ENCODE results near the gene UBE2L5. TPM values are rescaled to one million over a fixed set of nuclear protein-coding genes. Genes with fewer than 3 reads are reported as not detected.

The UBE2L5 gene
- total RNA-seq, 1 experiment from 2014 or later, result 0.13 TPM

DNA sequence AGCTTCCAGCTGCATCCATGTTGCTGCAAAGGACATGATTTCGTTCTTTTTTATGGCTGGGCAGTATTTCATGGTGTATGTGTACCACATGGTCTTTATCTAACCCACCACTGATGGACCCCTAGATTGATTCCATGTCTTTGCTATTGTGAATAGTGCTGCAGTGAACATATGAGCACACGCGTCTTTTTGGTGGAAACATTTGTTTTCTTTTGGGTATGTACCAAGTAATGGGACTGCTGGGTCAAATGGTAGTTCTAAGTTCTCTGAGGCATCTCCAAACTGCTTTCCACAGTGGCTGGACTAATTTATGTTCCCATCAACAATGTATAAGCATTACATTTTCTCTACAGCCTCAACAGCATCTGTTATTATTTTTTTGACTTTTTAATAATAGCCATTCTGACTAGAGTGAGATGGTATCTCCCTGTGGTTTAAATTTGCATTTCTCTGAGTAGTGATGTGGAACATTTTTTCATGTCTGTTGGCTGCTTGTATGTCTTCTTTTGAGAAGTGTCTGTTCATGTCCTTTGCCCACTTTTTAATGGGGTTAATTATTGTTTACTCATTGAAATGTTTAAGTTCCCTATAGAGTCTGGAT, 6.8 kb upstream of the UBE2L5 start (continued):
- TF ChIP-seq, protein P1, sequence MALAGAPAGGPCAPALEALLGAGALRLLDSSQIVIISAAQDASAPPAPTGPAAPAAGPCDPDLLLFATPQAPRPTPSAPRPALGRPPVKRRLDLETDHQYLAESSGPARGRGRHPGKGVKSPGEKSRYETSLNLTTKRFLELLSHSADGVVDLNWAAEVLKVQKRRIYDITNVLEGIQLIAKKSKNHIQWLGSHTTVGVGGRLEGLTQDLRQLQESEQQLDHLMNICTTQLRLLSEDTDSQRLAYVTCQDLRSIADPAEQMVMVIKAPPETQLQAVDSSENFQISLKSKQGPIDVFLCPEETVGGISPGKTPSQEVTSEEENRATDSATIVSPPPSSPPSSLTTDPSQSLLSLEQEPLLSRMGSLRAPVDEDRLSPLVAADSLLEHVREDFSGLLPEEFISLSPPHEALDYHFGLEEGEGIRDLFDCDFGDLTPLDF (CRISPR knock-in tag; IDR thresholded peaks at IDR 0.05), result no peak
- TF ChIP-seq ZNF416 (CRISPR knock-in tag; IDR thresholded peaks at IDR 0.05), result no peak
- no peak for TF ChIP-seq CREB1 (CRISPR knock-in tag; IDR thresholded peaks at IDR 0.05)
- no peak for TF ChIP-seq PRRX2 (CRISPR knock-in tag; IDR thresholded peaks at IDR 0.05)

DNA sequence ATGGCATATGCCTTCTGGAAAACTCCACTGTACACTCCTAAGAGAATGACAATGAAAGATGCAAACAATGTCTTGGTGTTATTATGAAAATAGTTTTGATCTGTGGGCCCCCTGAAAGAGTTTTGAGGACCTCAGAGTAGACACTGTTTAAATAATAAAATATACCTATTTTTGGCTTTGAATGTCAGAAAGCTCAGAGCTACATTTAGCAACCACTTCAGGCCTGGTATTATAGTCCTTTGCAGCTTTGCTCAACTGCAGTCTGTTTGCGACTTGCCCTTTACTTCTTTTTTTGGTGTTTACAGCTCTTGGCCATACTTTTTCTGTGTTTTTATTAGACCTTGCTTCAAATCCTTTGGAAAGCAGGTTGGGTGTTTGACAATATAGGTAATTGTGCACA, 5.8 kb upstream of the UBE2L5 start:
- Mint-ChIP-seq H3K36me3 (no peaks in the 10 kb centered on the region), H3K9me3 (no peaks in the 10 kb centered on the region), H3K4me3 (no peak overlapping the region), H3K27ac (no peak overlapping the region), H3K4me1 (peaks cover 13% of the 10 kb centered on the region), H3K27me3 (ENCODE audit: low read depth) (peaks cover 13% of the 10 kb centered on the region)
- ATAC-seq, result no peak
- ChIA-PET POLR2A (interaction anchor here (0.6 kb wide), 1 partner anchor 1128 kb away, joined by 3 read pairs; no protein-coding TSS in a partner anchor), CTCF (no interaction called here)
- no peak for DNase-seq (ENCODE audit: low spot score)
- TF ChIP-seq ETV6 (CRISPR knock-in tag; IDR thresholded peaks at IDR 0.05), result no peak
- no peak for TF ChIP-seq NR2C2 (CRISPR knock-in tag; IDR thresholded peaks at IDR 0.05)
- TF ChIP-seq ESRRA (CRISPR knock-in tag; IDR thresholded peaks at IDR 0.05; ENCODE audit: borderline replicate concordance), result no peak
- no peak for TF ChIP-seq NFYB (CRISPR knock-in tag; conservative IDR thresholded peaks at IDR 0.05; ENCODE audit: low read depth)
- TF ChIP-seq, protein P2, sequence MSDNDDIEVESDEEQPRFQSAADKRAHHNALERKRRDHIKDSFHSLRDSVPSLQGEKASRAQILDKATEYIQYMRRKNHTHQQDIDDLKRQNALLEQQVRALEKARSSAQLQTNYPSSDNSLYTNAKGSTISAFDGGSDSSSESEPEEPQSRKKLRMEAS (CRISPR knock-in tag; IDR thresholded peaks at IDR 0.05), result no peak
- no peak for TF ChIP-seq ZNF416 (CRISPR knock-in tag; IDR thresholded peaks at IDR 0.05)
- TF ChIP-seq FOXJ3 (CRISPR knock-in tag; IDR thresholded peaks at IDR 0.05; ENCODE audit: borderline replicate concordance), result no peak

DNA sequence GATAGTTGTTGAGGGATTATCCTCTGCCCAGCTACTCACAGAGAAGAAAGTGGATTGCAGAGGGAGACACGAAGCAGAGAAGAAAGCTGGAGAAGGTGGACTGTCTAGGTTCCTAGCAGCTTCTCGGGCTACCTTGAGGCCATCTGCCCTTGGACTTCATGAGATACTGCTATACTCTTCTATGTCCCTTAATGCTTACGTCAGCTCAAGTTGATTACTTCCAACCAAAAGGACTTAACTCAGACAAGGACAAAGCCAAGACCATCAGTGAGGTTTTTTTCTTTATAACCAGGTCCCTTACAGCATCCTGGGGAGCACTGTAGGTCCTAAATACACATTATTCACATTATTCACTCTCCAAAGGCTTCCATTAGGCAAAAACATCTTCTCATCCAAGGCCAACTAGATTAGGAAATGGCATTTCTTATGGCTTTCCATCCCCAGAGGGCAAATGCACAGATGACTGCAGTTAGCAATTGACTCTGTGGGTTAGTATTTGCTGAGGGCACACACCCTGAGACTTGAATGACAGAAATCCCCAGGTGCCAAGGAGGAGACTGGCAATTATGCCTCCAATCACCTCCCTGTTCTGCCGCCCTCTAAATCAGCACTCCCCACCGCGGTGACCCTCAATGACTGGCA, 4.1 kb upstream of the UBE2L5 start:
- no peaks in the 10 kb centered on the region for H3K36me3 Mint-ChIP-seq
- no peak overlapping the region for H3K27ac Mint-ChIP-seq
- CTCF ChIA-PET, result interaction anchor here (0.6 kb wide), 1 partner anchor 10 kb away, joined by 3 read pairs; no protein-coding TSS in a partner anchor
- H3K4me3 Mint-ChIP-seq, result no peak overlapping the region
- POLR2A ChIA-PET, result no interaction called here
- no peak for ATAC-seq
- no peaks in the 10 kb centered on the region for H3K9me3 Mint-ChIP-seq
- no peak for DNase-seq (ENCODE audit: low spot score)
- peaks cover 16% of the 10 kb centered on the region for H3K4me1 Mint-ChIP-seq
- H3K27me3 Mint-ChIP-seq (ENCODE audit: low read depth), result peaks cover 13% of the 10 kb centered on the region
- TF ChIP-seq, protein P3, sequence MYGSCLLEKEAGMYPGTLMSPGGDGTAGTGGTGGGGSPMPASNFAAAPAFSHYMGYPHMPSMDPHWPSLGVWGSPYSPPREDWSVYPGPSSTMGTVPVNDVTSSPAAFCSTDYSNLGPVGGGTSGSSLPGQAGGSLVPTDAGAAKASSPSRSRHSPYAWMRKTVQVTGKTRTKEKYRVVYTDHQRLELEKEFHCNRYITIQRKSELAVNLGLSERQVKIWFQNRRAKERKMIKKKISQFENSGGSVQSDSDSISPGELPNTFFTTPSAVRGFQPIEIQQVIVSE (CRISPR knock-in tag; IDR thresholded peaks at IDR 0.05; ENCODE audit: borderline replicate concordance), result no peak
- TF ChIP-seq GRHL2 (CRISPR knock-in tag; IDR thresholded peaks at IDR 0.05; ENCODE audit: insufficient replicate concordance, severe bottlenecking) (no peak), TEAD4 (CRISPR knock-in tag; IDR thresholded peaks at IDR 0.05) (no peak), ATF1 (CRISPR knock-in tag; IDR thresholded peaks at IDR 0.05) (no peak), ZNF416 (CRISPR knock-in tag; IDR thresholded peaks at IDR 0.05) (no peak), ZNF121 (CRISPR knock-in tag; IDR thresholded peaks at IDR 0.05) (no peak), ZNF219 (CRISPR knock-in tag; IDR thresholded peaks at IDR 0.05; ENCODE audit: borderline replicate concordance) (no peak), FOXP1 (CRISPR knock-in tag; IDR thresholded peaks at IDR 0.05; ENCODE audit: borderline replicate concordance) (no peak)
- TF ChIP-seq, protein P1 (CRISPR knock-in tag; IDR thresholded peaks at IDR 0.05), result no peak
- TF ChIP-seq, protein P4, sequence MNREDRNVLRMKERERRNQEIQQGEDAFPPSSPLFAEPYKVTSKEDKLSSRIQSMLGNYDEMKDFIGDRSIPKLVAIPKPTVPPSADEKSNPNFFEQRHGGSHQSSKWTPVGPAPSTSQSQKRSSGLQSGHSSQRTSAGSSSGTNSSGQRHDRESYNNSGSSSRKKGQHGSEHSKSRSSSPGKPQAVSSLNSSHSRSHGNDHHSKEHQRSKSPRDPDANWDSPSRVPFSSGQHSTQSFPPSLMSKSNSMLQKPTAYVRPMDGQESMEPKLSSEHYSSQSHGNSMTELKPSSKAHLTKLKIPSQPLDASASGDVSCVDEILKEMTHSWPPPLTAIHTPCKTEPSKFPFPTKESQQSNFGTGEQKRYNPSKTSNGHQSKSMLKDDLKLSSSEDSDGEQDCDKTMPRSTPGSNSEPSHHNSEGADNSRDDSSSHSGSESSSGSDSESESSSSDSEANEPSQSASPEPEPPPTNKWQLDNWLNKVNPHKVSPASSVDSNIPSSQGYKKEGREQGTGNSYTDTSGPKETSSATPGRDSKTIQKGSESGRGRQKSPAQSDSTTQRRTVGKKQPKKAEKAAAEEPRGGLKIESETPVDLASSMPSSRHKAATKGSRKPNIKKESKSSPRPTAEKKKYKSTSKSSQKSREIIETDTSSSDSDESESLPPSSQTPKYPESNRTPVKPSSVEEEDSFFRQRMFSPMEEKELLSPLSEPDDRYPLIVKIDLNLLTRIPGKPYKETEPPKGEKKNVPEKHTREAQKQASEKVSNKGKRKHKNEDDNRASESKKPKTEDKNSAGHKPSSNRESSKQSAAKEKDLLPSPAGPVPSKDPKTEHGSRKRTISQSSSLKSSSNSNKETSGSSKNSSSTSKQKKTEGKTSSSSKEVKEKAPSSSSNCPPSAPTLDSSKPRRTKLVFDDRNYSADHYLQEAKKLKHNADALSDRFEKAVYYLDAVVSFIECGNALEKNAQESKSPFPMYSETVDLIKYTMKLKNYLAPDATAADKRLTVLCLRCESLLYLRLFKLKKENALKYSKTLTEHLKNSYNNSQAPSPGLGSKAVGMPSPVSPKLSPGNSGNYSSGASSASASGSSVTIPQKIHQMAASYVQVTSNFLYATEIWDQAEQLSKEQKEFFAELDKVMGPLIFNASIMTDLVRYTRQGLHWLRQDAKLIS (CRISPR knock-in tag; IDR thresholded peaks at IDR 0.05; ENCODE audit: borderline replicate concordance), result no peak
- TF ChIP-seq, protein P5, sequence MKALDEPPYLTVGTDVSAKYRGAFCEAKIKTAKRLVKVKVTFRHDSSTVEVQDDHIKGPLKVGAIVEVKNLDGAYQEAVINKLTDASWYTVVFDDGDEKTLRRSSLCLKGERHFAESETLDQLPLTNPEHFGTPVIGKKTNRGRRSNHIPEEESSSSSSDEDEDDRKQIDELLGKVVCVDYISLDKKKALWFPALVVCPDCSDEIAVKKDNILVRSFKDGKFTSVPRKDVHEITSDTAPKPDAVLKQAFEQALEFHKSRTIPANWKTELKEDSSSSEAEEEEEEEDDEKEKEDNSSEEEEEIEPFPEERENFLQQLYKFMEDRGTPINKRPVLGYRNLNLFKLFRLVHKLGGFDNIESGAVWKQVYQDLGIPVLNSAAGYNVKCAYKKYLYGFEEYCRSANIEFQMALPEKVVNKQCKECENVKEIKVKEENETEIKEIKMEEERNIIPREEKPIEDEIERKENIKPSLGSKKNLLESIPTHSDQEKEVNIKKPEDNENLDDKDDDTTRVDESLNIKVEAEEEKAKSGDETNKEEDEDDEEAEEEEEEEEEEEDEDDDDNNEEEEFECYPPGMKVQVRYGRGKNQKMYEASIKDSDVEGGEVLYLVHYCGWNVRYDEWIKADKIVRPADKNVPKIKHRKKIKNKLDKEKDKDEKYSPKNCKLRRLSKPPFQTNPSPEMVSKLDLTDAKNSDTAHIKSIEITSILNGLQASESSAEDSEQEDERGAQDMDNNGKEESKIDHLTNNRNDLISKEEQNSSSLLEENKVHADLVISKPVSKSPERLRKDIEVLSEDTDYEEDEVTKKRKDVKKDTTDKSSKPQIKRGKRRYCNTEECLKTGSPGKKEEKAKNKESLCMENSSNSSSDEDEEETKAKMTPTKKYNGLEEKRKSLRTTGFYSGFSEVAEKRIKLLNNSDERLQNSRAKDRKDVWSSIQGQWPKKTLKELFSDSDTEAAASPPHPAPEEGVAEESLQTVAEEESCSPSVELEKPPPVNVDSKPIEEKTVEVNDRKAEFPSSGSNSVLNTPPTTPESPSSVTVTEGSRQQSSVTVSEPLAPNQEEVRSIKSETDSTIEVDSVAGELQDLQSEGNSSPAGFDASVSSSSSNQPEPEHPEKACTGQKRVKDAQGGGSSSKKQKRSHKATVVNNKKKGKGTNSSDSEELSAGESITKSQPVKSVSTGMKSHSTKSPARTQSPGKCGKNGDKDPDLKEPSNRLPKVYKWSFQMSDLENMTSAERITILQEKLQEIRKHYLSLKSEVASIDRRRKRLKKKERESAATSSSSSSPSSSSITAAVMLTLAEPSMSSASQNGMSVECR (CRISPR knock-in tag; IDR thresholded peaks at IDR 0.05; ENCODE audit: borderline replicate concordance), result no peak
- TF ChIP-seq, protein P6, sequence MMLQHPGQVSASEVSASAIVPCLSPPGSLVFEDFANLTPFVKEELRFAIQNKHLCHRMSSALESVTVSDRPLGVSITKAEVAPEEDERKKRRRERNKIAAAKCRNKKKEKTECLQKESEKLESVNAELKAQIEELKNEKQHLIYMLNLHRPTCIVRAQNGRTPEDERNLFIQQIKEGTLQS (CRISPR knock-in tag; conservative IDR thresholded peaks at IDR 0.05), result no peak

Data from WTC11 (cell line).